Colonic mucosa (tissue), 4 donors: Measurements from ENCODE around the gene CRTAP. TPM values are rescaled to one million over a fixed set of nuclear protein-coding genes. Genes with fewer than 3 reads are reported as not detected.
"Not testable (repeated sequence)": the region's sequence is repeated elsewhere in the genome, so short reads cannot be mapped to it uniquely, and the experiment has no call there.

Source experiments
- DNase-seq: peaks from one replicate; pipeline ENCODE4 v3.0.0-alpha.2; 2020
- H3K27ac ChIP-seq: fragments of 200-600 bp; one replicate; pipeline ENCODE4 v1.8.0; 2021
- H3K27me3 ChIP-seq: fragments of 200-600 bp; one replicate; pipeline ENCODE4 v1.8.0; 2021
- H3K36me3 ChIP-seq: fragments of 200-600 bp; one replicate; pipeline ENCODE4 v1.8.0; 2021
- H3K4me1 ChIP-seq: fragments of 200-600 bp; one replicate; pipeline ENCODE4 v1.8.0; 2021; ENCODE audit warnings: mild to moderate bottlenecking
- H3K4me3 ChIP-seq: fragments of 200-600 bp; one replicate; pipeline ENCODE4 v1.8.0; 2021
- H3K9ac ChIP-seq, 2 donors: one replicate each; pipeline ENCODE4 v1.7.0; 2013; ENCODE audit warnings: control low read depth in 2 of 2, low read depth in 2 of 2, low read length in 2 of 2
- H3K9me3 ChIP-seq: fragments of 200-600 bp; one replicate; pipeline ENCODE4 v1.8.0; 2021
- intact Hi-C: fragments of 100-400 bp; cut with DNase I; formaldehyde crosslinking; loops from one replicate; pipeline ENCODE4 v1.14.1; 2022
- total RNA-seq, 2 donors: library from RNA; stranded (reverse); fragmentation: NEBNext Ultra II Directional in 1 of 2; extraction: Animal tissue kit (Norgen Biotek cat#: 25700) in 1 of 2; gene quantifications; one replicate each; pipeline ENCODE4 v1.2.1, GENCODE V29; 2021
- TF ChIP-seq, protein P1 (sequence below): fragments of 200-600 bp; IDR thresholded peaks from one replicate; pipeline ENCODE4 v1.8.0; 2022; ENCODE audit warnings: antibody characterized with exemption, mild to moderate bottlenecking
- donor health status: healthy.
- donor health status: DM: no; HTN: no; CAD: no.
- donor health status: DM: no; HTN: no; CAD: no.

The CRTAP gene
- total RNA-seq, 2 donors from 2014 or later, result 92.7 to 101 TPM

DNA sequence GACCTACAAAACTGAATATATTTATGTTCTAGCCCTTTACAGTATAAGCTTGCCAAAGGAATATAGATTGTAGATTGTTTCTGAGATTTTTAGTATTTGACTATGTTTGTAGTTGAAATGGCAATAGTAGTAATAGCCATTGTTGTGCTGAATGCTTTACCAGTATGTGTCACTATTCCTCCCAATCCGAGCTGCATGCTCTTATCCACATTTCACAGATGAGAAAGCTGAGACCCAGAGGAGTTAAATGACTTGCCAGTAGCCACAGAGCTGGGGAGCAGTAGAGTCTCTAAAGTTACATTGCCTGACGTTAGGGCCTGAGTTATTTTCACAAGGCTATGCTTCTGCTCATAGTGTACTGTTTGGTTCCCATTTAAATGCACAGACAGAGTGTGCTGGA is 13.6 kb upstream of the CRTAP start:
- H3K36me3 ChIP-seq, result no peaks in the 10 kb centered on the region
- no peak overlapping the region for H3K9ac ChIP-seq
- TF ChIP-seq, protein P1, sequence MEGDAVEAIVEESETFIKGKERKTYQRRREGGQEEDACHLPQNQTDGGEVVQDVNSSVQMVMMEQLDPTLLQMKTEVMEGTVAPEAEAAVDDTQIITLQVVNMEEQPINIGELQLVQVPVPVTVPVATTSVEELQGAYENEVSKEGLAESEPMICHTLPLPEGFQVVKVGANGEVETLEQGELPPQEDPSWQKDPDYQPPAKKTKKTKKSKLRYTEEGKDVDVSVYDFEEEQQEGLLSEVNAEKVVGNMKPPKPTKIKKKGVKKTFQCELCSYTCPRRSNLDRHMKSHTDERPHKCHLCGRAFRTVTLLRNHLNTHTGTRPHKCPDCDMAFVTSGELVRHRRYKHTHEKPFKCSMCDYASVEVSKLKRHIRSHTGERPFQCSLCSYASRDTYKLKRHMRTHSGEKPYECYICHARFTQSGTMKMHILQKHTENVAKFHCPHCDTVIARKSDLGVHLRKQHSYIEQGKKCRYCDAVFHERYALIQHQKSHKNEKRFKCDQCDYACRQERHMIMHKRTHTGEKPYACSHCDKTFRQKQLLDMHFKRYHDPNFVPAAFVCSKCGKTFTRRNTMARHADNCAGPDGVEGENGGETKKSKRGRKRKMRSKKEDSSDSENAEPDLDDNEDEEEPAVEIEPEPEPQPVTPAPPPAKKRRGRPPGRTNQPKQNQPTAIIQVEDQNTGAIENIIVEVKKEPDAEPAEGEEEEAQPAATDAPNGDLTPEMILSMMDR, result no peak
- no peak for DNase-seq
- H3K4me1 ChIP-seq, result no peaks in the 10 kb centered on the region
- intact Hi-C loops, result no loop called here
- no peak overlapping the region for H3K27ac ChIP-seq
- no peaks in the 10 kb centered on the region for H3K9me3 ChIP-seq
- no peak overlapping the region for H3K4me3 ChIP-seq
- H3K27me3 ChIP-seq, result no peaks in the 10 kb centered on the region

DNA sequence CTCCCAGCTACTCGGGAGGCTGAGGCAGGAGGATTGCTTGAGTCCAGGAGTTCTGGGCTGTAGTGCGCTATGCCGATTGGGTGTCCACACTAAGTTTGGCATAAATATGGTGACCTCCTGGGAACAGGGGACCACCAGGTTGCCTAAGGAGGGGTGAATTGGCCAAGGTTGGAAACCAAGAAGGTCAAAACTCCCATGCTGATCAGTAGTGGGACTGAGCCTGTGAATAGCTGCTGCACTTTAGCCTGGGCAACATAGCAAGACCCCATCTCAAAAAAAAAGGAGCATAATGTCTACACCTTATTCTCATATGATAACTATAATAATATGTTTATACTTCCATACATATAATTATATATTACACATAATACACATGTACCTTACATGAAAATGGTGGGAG is 10.8 kb upstream of the CRTAP start:
- Histone ChIP-seq H3K36me3 (no peaks in the 10 kb centered on the region), H3K9ac (no peak overlapping the region), H3K27ac (no peak overlapping the region), H3K4me3 (no peak overlapping the region), H3K9me3 (no peaks in the 10 kb centered on the region), H3K4me1 (no peaks in the 10 kb centered on the region), H3K27me3 (no peaks in the 10 kb centered on the region)
- TF ChIP-seq, protein P1, result no peak
- intact Hi-C loops, result no loop called here
- no peak for DNase-seq

DNA sequence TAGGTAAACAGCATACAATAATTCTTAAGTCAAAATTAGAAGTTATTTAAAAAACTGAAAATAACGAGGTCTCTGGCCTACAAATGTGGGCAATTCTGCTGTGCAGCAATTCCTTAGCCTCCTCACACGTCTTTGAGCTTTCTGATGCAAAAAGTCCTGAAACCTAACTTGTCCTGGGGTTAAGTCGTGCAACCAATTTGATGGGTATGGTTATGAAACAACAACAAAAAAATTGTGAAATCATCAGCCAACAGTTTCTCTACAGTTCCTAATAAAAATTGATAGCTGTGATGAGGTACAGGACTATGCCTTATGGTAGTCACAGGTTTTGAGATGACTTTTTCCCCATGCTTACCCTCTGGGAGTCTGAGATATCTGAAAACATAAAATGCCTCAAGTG is 10.3 kb upstream of the CRTAP start:
- DNase-seq, result no peak
- H3K9ac ChIP-seq, result no peak overlapping the region
- H3K4me3 ChIP-seq, result no peak overlapping the region
- no peaks in the 10 kb centered on the region for H3K27me3 ChIP-seq
- H3K36me3 ChIP-seq, result no peaks in the 10 kb centered on the region
- no peak overlapping the region for H3K27ac ChIP-seq
- no peaks in the 10 kb centered on the region for H3K4me1 ChIP-seq
- intact Hi-C loops, result no loop called here
- TF ChIP-seq, protein P1, result no peak
- no peaks in the 10 kb centered on the region for H3K9me3 ChIP-seq

- Histone ChIP-seq H3K4me1 (no peaks in the 10 kb centered on the region), H3K36me3 (no peaks in the 10 kb centered on the region), H3K9ac (no peak overlapping the region), H3K27ac (no peak overlapping the region), H3K27me3 (no peaks in the 10 kb centered on the region), H3K4me3 (no peak overlapping the region), H3K9me3 (no peaks in the 10 kb centered on the region)
- TF ChIP-seq, protein P1, result no peak
- intact Hi-C loops, result no loop called here
- no peak for DNase-seq
Observed at GRCh38 chr3:33104803-33105202, 9.0 kb upstream of the CRTAP start.

GRCh38 chr3:33105341-33105948 is 8.4 kb upstream of the CRTAP start:
- Histone ChIP-seq H3K4me3 (no peak overlapping the region), H3K36me3 (no peaks in the 10 kb centered on the region), H3K27ac (no peak overlapping the region), H3K27me3 (no peaks in the 10 kb centered on the region), H3K9me3 (no peaks in the 10 kb centered on the region), H3K4me1 (no peaks in the 10 kb centered on the region), H3K9ac (no peak overlapping the region)
- TF ChIP-seq, protein P1, result no peak
- intact Hi-C loops, result no loop called here
- no peak for DNase-seq

GRCh38 chr3:33106854-33107253 is 7.0 kb upstream of the CRTAP start:
- H3K9me3 ChIP-seq, DNase-seq, H3K27ac ChIP-seq, H3K4me1 ChIP-seq, H3K27me3 ChIP-seq, intact Hi-C loops, H3K9ac ChIP-seq, H3K36me3 ChIP-seq, H3K4me3 ChIP-seq: not testable (repeated sequence)
